Keratinocyte (primary cell): Measurements from ENCODE around the gene TPM2. TPM values are rescaled to one million over a fixed set of nuclear protein-coding genes. Genes with fewer than 3 reads are reported as not detected.

ENCODE experiments used
- DNase-seq: peaks from one replicate; pipeline ENCODE4 v3.0.0-alpha.2; 2011; ENCODE audit warnings: low read depth, missing footprints, low spot score
- FAIRE-seq: peaks from 2 replicates; lab custom pipeline; 2011; peaks lifted over from hg19 to GRCh38; lab: Jason Lieb, UNC
- H2AFZ ChIP-seq: 2 replicates; pipeline ENCODE4 v1.6.0; 2012; ENCODE audit warnings: low read length, control low read depth, inconsistent platforms; ENCODE audit not compliant: control insufficient read depth
- H3K27ac ChIP-seq: 2 replicates; pipeline ENCODE4 v1.5.1; 2011; ENCODE audit warnings: low read length; ENCODE audit not compliant: control insufficient read depth, insufficient read depth
- H3K27me3 ChIP-seq: 3 replicates; pipeline ENCODE4 v1.6.0; 2011; ENCODE audit warnings: low read length; ENCODE audit not compliant: control insufficient read depth, insufficient read depth; ENCODE audit errors: extremely low read depth
- H3K36me3 ChIP-seq, 2 experiments: 2 replicates in 1 of 2; 3 replicates in 1 of 2; pipeline ENCODE4 v1.5.1; 2011; ENCODE audit warnings: low read length in 2 of 2, mild to moderate bottlenecking in 1 of 2; ENCODE audit not compliant: control insufficient read depth in 2 of 2, insufficient read depth in 2 of 2; ENCODE audit errors: extremely low read depth in 1 of 2
- H3K4me1 ChIP-seq: 3 replicates; pipeline ENCODE4 v1.5.1; 2011; ENCODE audit warnings: low read length; ENCODE audit not compliant: control insufficient read depth, insufficient read depth; ENCODE audit errors: extremely low read depth
- H3K4me2 ChIP-seq: 3 replicates; pipeline ENCODE4 v1.6.0; 2011; ENCODE audit warnings: low read depth, low read length; ENCODE audit not compliant: control insufficient read depth, insufficient read depth; ENCODE audit errors: extremely low read depth
- H3K4me3 ChIP-seq, 3 experiments: fragments of 200-600 bp in 1 of 3; sonication (generic) in 1 of 3; 2 replicates in 2 of 3; 3 replicates in 1 of 3; pipeline ENCODE4 v1.5.1; 2011 to 2016; ENCODE audit warnings: low read length in 3 of 3, mild to moderate bottlenecking in 3 of 3, control low read depth in 2 of 3, inconsistent platforms in 1 of 3, low read depth in 1 of 3, mixed read lengths in 1 of 3, mixed run types in 1 of 3, moderate library complexity in 1 of 3; ENCODE audit not compliant: control insufficient read depth in 2 of 3, insufficient read depth in 2 of 3; ENCODE audit errors: extremely low read depth in 1 of 3
- H3K79me2 ChIP-seq: 2 replicates; pipeline ENCODE4 v1.6.0; 2012; ENCODE audit warnings: low read length; ENCODE audit not compliant: control insufficient read depth, insufficient read depth
- H3K9ac ChIP-seq: 3 replicates; pipeline ENCODE4 v1.6.0; 2011; ENCODE audit warnings: low read length; ENCODE audit not compliant: control insufficient read depth, insufficient read depth; ENCODE audit errors: extremely low read depth
- H3K9me1 ChIP-seq: 3 replicates; pipeline ENCODE4 v1.6.0; 2011; ENCODE audit warnings: low read length; ENCODE audit not compliant: control insufficient read depth, insufficient read depth; ENCODE audit errors: extremely low read depth
- H3K9me3 ChIP-seq: 2 replicates; pipeline ENCODE4 v1.5.1; 2012; ENCODE audit warnings: low read depth, low read length; ENCODE audit not compliant: control insufficient read depth
- H4K20me1 ChIP-seq: 3 replicates; pipeline ENCODE4 v1.6.0; 2011; ENCODE audit warnings: low read length; ENCODE audit not compliant: control insufficient read depth, insufficient read depth; ENCODE audit errors: extremely low read depth
- CTCF ChIP-seq, 3 experiments: IDR thresholded peaks in 1 of 3; conservative IDR thresholded peaks in 1 of 3; optimal IDR thresholded peaks in 1 of 3; 2 replicates in 2 of 3; 3 replicates in 1 of 3; pipeline versions ENCODE3 to v1.5.1; 2011; ENCODE audit warnings: low read length in 3 of 3, mild to moderate bottlenecking in 3 of 3, moderate library complexity in 2 of 3, control low read depth in 1 of 3, inconsistent platforms in 1 of 3; ENCODE audit not compliant: insufficient read depth in 2 of 3; ENCODE audit errors: extremely low read depth in 1 of 3
- EZH2 ChIP-seq: IDR thresholded peaks from one replicate; pipeline ENCODE4 v1.6.1; 2012; ENCODE audit warnings: inconsistent platforms, mild to moderate bottlenecking, low read length, moderate library complexity
- dilution Hi-C: fragments of 300-500 bp; cut with MboI; formaldehyde crosslinking; loops from one replicate; pipeline ENCODE4 v1.7.0; 2020; ENCODE audit warnings: low sequenced_read_pairs; ENCODE audit not compliant: extremely low pct_ligation_motif_present
- polyA plus RNA-seq, 5 experiments: library from polyadenylated mRNA; depleted of rRNA in 3 of 5; stranded (reverse) in 3 of 5; stranded (forward) in 1 of 5; unstranded in 1 of 5; fragments of >200 nt; gene quantifications; 1 replicate in 1 of 5; 2 replicates in 3 of 5; 3 replicates in 1 of 5; pipeline versions ENCODE4 v1.2.1 to v1.2.3, GENCODE V29; 2011 to 2012; ENCODE audit warnings: missing spikeins in 2 of 5, low read depth in 1 of 5, low replicate concordance in 1 of 5

TPM2 gene
- polyA plus RNA-seq, 1 donor (not counting 4 experiments of a cell fraction or from before 2014, with no cell fraction given), result 53.1 TPM

DNA sequence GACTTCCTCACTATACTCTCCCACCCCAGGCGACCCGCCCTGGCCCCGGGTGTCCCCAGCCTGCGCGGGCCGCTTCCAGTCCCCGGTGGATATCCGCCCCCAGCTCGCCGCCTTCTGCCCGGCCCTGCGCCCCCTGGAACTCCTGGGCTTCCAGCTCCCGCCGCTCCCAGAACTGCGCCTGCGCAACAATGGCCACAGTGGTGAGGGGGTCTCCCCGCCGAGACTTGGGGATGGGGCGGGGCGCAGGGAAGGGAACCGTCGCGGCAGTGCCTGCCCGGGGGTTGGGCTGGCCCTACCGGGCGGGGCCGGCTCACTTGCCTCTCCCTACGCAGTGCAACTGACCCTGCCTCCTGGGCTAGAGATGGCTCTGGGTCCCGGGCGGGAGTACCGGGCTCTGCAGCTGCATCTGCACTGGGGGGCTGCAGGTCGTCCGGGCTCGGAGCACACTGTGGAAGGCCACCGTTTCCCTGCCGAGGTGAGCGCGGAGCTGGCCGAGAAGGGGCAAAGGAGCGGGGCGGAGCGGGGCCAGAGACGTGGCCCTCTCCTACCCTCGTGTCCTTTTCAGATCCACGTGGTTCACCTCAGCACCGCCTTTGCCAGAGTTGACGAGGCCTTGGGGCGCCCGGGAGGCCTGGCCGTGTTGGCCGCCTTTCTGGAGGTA, 13.9 kb downstream of the TPM2 start:
- H3K79me2 ChIP-seq, result no peaks in the 10 kb centered on the region
- TF ChIP-seq EZH2 (no peak), CTCF (optimal IDR thresholded peaks at IDR 0.05 in 1 of 3, IDR thresholded peaks at IDR 0.05 in 1 of 3, conservative IDR thresholded peaks at IDR 0.05 in 1 of 3; ENCODE audit: extremely low read depth in 1 of 3, insufficient read depth in 2 of 3, low read length in 3 of 3) (no peak)
- DNase-seq, result no peak
- H3K9me3 ChIP-seq, result no peaks in the 10 kb centered on the region
- peak overlapping the region in 1 of 3 experiments; percentile 14 for H3K4me3 ChIP-seq
- no peaks in the 10 kb centered on the region for H4K20me1 ChIP-seq
- H3K9ac ChIP-seq, result no peak overlapping the region
- FAIRE-seq, result no peak
- no peak overlapping the region for H3K27ac ChIP-seq
- H3K4me1 ChIP-seq, result peaks cover 9% of the 10 kb centered on the region
- H3K4me2 ChIP-seq, result peak overlapping the region; percentile 51
- H3K9me1 ChIP-seq, result no peaks in the 10 kb centered on the region
- H3K27me3 ChIP-seq, result no peaks in the 10 kb centered on the region
- dilution Hi-C loops, result no loop called here
- no peaks in the 10 kb centered on the region for H3K36me3 ChIP-seq
- H2AFZ ChIP-seq, result peak overlapping the region; percentile 43

- H3K9me1 ChIP-seq, result no peaks in the 10 kb centered on the region
- FAIRE-seq (no peak), DNase-seq (no peak)
- no peak for TF ChIP-seq EZH2
- TF ChIP-seq CTCF (optimal IDR thresholded peaks at IDR 0.05 in 1 of 3, IDR thresholded peaks at IDR 0.05 in 1 of 3, conservative IDR thresholded peaks at IDR 0.05 in 1 of 3; ENCODE audit: extremely low read depth in 1 of 3, insufficient read depth in 2 of 3, low read length in 3 of 3), result no peak
- dilution Hi-C loops, result no loop called here
- peak overlapping the region; percentile 30 for H2AFZ ChIP-seq
- H3K36me3 ChIP-seq, result no peaks in the 10 kb centered on the region
- H4K20me1 ChIP-seq, result no peaks in the 10 kb centered on the region
- H3K4me2 ChIP-seq, result peak overlapping the region; percentile 48
- H3K79me2 ChIP-seq, result no peaks in the 10 kb centered on the region
- H3K27me3 ChIP-seq, result no peaks in the 10 kb centered on the region
- H3K4me3 ChIP-seq, result no peak overlapping the region
- H3K4me1 ChIP-seq, result peaks cover 9% of the 10 kb centered on the region
- no peaks in the 10 kb centered on the region for H3K9me3 ChIP-seq
- H3K27ac ChIP-seq, result no peak overlapping the region
- no peak overlapping the region for H3K9ac ChIP-seq
Observed at GRCh38 chr9:35675204-35675603, 14.5 kb downstream of the TPM2 start.
